ENCODE measurements around the gene DISP3. TPM values are rescaled to one million over a fixed set of nuclear protein-coding genes. Genes with fewer than 3 reads are reported as not detected.

DISP3 gene
- total and polyA plus RNA-seq, 2 of the 13 experiments (the other 11 are each of a cell fraction or from before 2014, with no cell fraction given), result 0.08 to 0.13 TPM

GRCh38 chr1:11443043-11443442 is 35.9 kb upstream of the DISP3 start:
- in situ Hi-C loops (cut with HindIII; ENCODE audit: extremely low pct_ligation_motif_present, low pct_unique_long_range_greater_than_20kb) (no loop called here), intact Hi-C loops (cut with micrococcal nuclease; ENCODE audit: unreplicated experiment) (no loop called here)
- Histone ChIP-seq H3K79me2 (ENCODE audit: insufficient read depth, low read length) (no peaks in the 10 kb centered on the region), H2AFZ (ENCODE audit: low read length) (no peak overlapping the region), H3K4me1 (ENCODE audit: insufficient read depth, low read length) (no peaks in the 10 kb centered on the region), H3K36me3 (replicated peaks in 1 of 2; ENCODE audit: control insufficient read depth in 1 of 2, insufficient read depth in 2 of 2, low read length in 2 of 2) (no peaks in the 10 kb centered on the region), H3K9me3 (ENCODE audit: low read length) (no peaks in the 10 kb centered on the region), H3K4me3 (replicated peaks in 1 of 3; ENCODE audit: insufficient read depth in 1 of 3, low read depth in 2 of 3, low read length in 3 of 3) (no peak overlapping the region), H3K27me3 (ENCODE audit: control insufficient read depth in 1 of 2, insufficient read depth in 2 of 2, low read length in 2 of 2) (peaks cover 3 to 83% of the 10 kb centered on the region in 2 experiments; a peak in 4 of 5 replicates), H3K9ac (ENCODE audit: insufficient read depth, low read depth, low read length) (no peak overlapping the region), H4K20me1 (ENCODE audit: insufficient read depth, low read length) (no peaks in the 10 kb centered on the region), H3K27ac (ENCODE audit: extremely low read length, insufficient read depth, low read length) (no peak overlapping the region), H3K4me2 (ENCODE audit: low read depth, low read length) (no peak overlapping the region)
- ChIA-PET CTCF (ENCODE audit: low intra/inter-chr PET ratio, low total read pairs) (no interaction called here), POLR2A (no interaction called here)
- 0% methylated on average over 1 of the region's 1 CpG for WGBS (ENCODE audit: low lambda C conversion rate)
- no peak for ATAC-seq
- no peak for FAIRE-seq
- TF ChIP-seq ISL2 (CRISPR knock-in tag; IDR thresholded peaks at IDR 0.05) (no peak), TP53 (CRISPR knock-in tag; conservative IDR thresholded peaks at IDR 0.05) (no peak), SP2 (CRISPR knock-in tag; IDR thresholded peaks at IDR 0.05) (no peak), AKNA (CRISPR knock-in tag; IDR thresholded peaks at IDR 0.05; ENCODE audit: borderline replicate concordance) (no peak), ZNF609 (CRISPR knock-in tag; IDR thresholded peaks at IDR 0.05; ENCODE audit: borderline replicate concordance) (no peak), FOXJ3 (CRISPR knock-in tag; IDR thresholded peaks at IDR 0.05; ENCODE audit: borderline replicate concordance) (no peak), FOSL1 (CRISPR knock-in tag; IDR thresholded peaks at IDR 0.05; ENCODE audit: borderline replicate concordance) (no peak), MTF2 (CRISPR knock-in tag; IDR thresholded peaks at IDR 0.05; ENCODE audit: borderline replicate concordance) (no peak), GFI1 (CRISPR knock-in tag; IDR thresholded peaks at IDR 0.05; ENCODE audit: borderline replicate concordance) (no peak), FOXA3 (CRISPR knock-in tag; IDR thresholded peaks at IDR 0.05) (no peak), ATF1 (CRISPR knock-in tag; IDR thresholded peaks at IDR 0.05) (no peak), GATAD2A (CRISPR knock-in tag; IDR thresholded peaks at IDR 0.05) (no peak), SRF (IDR thresholded peaks at IDR 0.05; ENCODE audit: low read depth, low read length) (no peak)
- no TSS peak for BruUV-seq (replicated peaks)
- DNase-seq (ENCODE audit: low spot score), result no peak

Measured in HepG2 (cell line).